MM.1S (cell line): ENCODE data around the gene OR10G7.

Experiments
- DNase-seq: peaks from one replicate; pipeline ENCODE4 v3.0.0-alpha.2; 2015
- H2AFZ ChIP-seq: fragments of 300-600 bp; sonication (generic); 2 replicates; pipeline ENCODE4 v1.6.0; 2016; ENCODE audit warnings: antibody characterized with exemption, low read length
- H3F3A ChIP-seq: fragments of 300-600 bp; sonication (generic); 2 replicates; pipeline ENCODE4 v1.6.1; 2016; ENCODE audit warnings: mild to moderate bottlenecking, antibody characterized with exemption, low read length, moderate library complexity, mixed read lengths; ENCODE audit not compliant: insufficient read depth
- H3K27ac ChIP-seq: fragments of 300-600 bp; sonication (generic); 2 replicates; pipeline ENCODE4 v1.5.1; 2016; ENCODE audit warnings: mild to moderate bottlenecking, low read length
- H3K27me3 ChIP-seq: fragments of 300-600 bp; sonication (generic); replicated peaks from 2 replicates; pipeline ENCODE4 v1.6.0; 2016; ENCODE audit warnings: low read length; ENCODE audit not compliant: insufficient read depth
- H3K36me3 ChIP-seq: fragments of 300-600 bp; sonication (generic); replicated peaks from 2 replicates; pipeline ENCODE4 v1.6.1; 2016; ENCODE audit warnings: mild to moderate bottlenecking, low read length, mixed read lengths; ENCODE audit not compliant: insufficient read depth
- H3K4me1 ChIP-seq: fragments of 300-600 bp; sonication (generic); 2 replicates; pipeline ENCODE4 v1.6.1; 2016; ENCODE audit warnings: low read length, mixed read lengths
- H3K4me2 ChIP-seq: fragments of 300-600 bp; sonication (generic); 2 replicates; pipeline ENCODE4 v1.6.0; 2016; ENCODE audit warnings: low read depth, low read length
- H3K4me3 ChIP-seq: fragments of 300-600 bp; sonication (generic); 2 replicates; pipeline ENCODE4 v1.5.1; 2016; ENCODE audit warnings: low read length, mixed read lengths
- H3K79me2 ChIP-seq: fragments of 300-600 bp; sonication (generic); 2 replicates; pipeline ENCODE4 v1.6.1; 2016; ENCODE audit warnings: mixed run types, low read length, mixed read lengths
- H3K9ac ChIP-seq: fragments of 300-600 bp; sonication (generic); 2 replicates; pipeline ENCODE4 v1.6.1; 2016; ENCODE audit warnings: low read length, mixed read lengths
- H3K9me2 ChIP-seq: fragments of 300-600 bp; sonication (generic); replicated peaks from 2 replicates; pipeline ENCODE4 v1.6.1; 2016; ENCODE audit warnings: mild to moderate bottlenecking, low read length, mixed read lengths; ENCODE audit not compliant: insufficient read depth
- H3K9me3 ChIP-seq: fragments of 300-600 bp; sonication (generic); replicated peaks from 2 replicates; pipeline ENCODE4 v1.6.1; 2016; ENCODE audit warnings: mild to moderate bottlenecking, low read length, mixed read lengths; ENCODE audit not compliant: insufficient read depth
- H4K20me1 ChIP-seq: fragments of 300-600 bp; sonication (generic); 2 replicates; pipeline ENCODE4 v1.6.1; 2016; ENCODE audit warnings: mild to moderate bottlenecking, low read length, moderate library complexity, mixed read lengths; ENCODE audit not compliant: insufficient read depth
- EZH2 ChIP-seq: fragments of 300-600 bp; sonication (generic); optimal IDR thresholded peaks from 2 replicates; pipeline ENCODE3; 2017; ENCODE audit warnings: low read depth, mild to moderate bottlenecking, antibody characterized with exemption, low read length, mixed read lengths
- EZH2phosphoT487 ChIP-seq: fragments of 300-600 bp; sonication (generic); IDR thresholded peaks from 2 replicates; pipeline ENCODE4 v1.6.1; 2018; ENCODE audit warnings: antibody characterized with exemption, low read length
- TF ChIP-seq, protein P1 (sequence below): fragments of 300-600 bp; sonication (generic); IDR thresholded peaks from 2 replicates; pipeline ENCODE4 v1.5.1; 2016; ENCODE audit warnings: antibody characterized with exemption, low read length, mixed read lengths

OR10G7 gene

DNA sequence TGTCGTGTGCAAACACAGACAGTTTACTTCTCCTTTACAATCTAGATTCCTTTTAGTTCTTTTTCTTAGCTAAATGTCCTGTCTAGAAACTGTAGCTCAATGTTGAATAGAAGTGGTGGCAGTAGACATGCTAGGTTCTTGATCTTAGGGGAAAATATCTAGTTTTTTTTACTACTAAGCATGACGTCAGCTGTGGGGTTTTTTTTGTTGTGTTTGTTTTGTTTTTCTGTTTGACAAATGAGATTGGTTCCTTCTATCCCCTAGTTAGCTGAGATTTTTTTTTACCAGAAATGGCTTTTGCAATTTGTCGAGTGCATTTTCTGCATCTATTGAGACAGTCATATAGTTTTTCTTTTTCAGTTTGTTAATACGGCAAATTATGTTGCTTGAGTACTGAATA is 2.3 kb upstream of the OR10G7 start:
- H3K4me1 ChIP-seq: no peaks in the 10 kb centered on the region
- no peaks in the 10 kb centered on the region for H3K27me3 ChIP-seq
- H2AFZ ChIP-seq: no peak overlapping the region
- no peaks in the 10 kb centered on the region for H3F3A ChIP-seq
- no peak overlapping the region for H3K4me2 ChIP-seq
- H4K20me1 ChIP-seq: no peaks in the 10 kb centered on the region
- no peaks in the 10 kb centered on the region for H3K36me3 ChIP-seq
- TF ChIP-seq, protein P1, sequence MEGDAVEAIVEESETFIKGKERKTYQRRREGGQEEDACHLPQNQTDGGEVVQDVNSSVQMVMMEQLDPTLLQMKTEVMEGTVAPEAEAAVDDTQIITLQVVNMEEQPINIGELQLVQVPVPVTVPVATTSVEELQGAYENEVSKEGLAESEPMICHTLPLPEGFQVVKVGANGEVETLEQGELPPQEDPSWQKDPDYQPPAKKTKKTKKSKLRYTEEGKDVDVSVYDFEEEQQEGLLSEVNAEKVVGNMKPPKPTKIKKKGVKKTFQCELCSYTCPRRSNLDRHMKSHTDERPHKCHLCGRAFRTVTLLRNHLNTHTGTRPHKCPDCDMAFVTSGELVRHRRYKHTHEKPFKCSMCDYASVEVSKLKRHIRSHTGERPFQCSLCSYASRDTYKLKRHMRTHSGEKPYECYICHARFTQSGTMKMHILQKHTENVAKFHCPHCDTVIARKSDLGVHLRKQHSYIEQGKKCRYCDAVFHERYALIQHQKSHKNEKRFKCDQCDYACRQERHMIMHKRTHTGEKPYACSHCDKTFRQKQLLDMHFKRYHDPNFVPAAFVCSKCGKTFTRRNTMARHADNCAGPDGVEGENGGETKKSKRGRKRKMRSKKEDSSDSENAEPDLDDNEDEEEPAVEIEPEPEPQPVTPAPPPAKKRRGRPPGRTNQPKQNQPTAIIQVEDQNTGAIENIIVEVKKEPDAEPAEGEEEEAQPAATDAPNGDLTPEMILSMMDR: no peak
- TF ChIP-seq EZH2 (no peak), EZH2phosphoT487 (no peak)
- no peaks in the 10 kb centered on the region for H3K9me3 ChIP-seq
- no peak overlapping the region for H3K9ac ChIP-seq
- DNase-seq: no peak
- H3K9me2 ChIP-seq: no peaks in the 10 kb centered on the region
- no peaks in the 10 kb centered on the region for H3K79me2 ChIP-seq
- no peak overlapping the region for H3K4me3 ChIP-seq
- H3K27ac ChIP-seq: no peak overlapping the region

DNA sequence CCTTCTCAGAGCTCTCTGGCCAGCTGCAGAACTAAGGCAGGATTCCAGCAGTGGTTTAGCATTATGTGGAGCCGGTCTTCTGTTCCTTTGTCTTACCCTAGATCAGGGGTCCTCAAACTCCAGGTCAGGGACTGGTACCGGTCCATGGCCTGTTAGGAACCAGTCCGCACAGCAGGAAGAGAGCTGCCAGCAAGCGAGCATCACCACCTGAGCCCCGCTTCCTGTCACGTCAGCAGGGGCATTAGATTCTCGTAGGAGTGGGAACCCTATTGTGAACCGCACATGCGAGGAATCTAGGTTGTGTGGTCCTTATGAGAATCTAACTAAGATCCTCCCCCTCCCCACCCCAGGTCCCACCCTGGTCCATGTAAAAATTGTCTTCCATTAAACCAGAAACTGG is 1.6 kb downstream of the OR10G7 start:
- no peak overlapping the region for H3K4me2 ChIP-seq
- no peaks in the 10 kb centered on the region for H3K36me3 ChIP-seq
- DNase-seq: no peak
- TF ChIP-seq, protein P1: no peak
- TF ChIP-seq EZH2phosphoT487 (no peak), EZH2 (no peak)
- no peak overlapping the region for H2AFZ ChIP-seq
- H3K27ac ChIP-seq: no peak overlapping the region
- H3K79me2 ChIP-seq: no peaks in the 10 kb centered on the region
- no peak overlapping the region for H3K9ac ChIP-seq
- H3K9me3 ChIP-seq: no peaks in the 10 kb centered on the region
- no peaks in the 10 kb centered on the region for H3K9me2 ChIP-seq
- H3K4me1 ChIP-seq: no peaks in the 10 kb centered on the region
- H4K20me1 ChIP-seq: no peaks in the 10 kb centered on the region
- no peaks in the 10 kb centered on the region for H3K27me3 ChIP-seq
- H3F3A ChIP-seq: no peaks in the 10 kb centered on the region
- H3K4me3 ChIP-seq: no peak overlapping the region

DNA sequence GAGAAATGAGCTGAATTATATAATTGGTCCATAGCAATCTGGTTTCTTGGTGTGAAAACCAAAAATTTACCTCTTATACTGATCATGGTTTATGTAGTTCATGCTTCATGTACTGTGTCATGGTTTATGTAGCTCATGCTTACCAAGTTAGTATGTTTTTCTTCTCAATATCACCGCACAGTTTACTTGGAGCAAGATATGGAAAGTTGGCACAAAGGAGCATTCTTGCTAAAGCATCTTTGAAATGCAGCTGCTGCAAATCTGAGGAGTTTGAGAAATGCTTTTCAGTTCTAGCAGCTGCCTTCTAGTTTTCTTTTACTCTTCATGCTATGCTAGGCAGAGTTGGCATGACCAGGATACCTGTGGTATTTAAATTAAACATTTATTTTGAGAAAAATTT is 4.5 kb downstream of the OR10G7 start:
- Histone ChIP-seq H3K9me2 (no peaks in the 10 kb centered on the region), H3K79me2 (no peaks in the 10 kb centered on the region), H3K9me3 (no peaks in the 10 kb centered on the region), H3K27me3 (no peaks in the 10 kb centered on the region), H3K4me2 (no peak overlapping the region), H3K36me3 (no peaks in the 10 kb centered on the region), H3F3A (no peaks in the 10 kb centered on the region), H3K4me1 (no peaks in the 10 kb centered on the region), H2AFZ (no peak overlapping the region), H3K27ac (no peak overlapping the region), H3K4me3 (no peak overlapping the region), H4K20me1 (no peaks in the 10 kb centered on the region), H3K9ac (no peak overlapping the region)
- TF ChIP-seq, protein P1: no peak
- TF ChIP-seq EZH2 (no peak), EZH2phosphoT487 (no peak)
- DNase-seq: no peak
